DOHH2 (cell line): ENCODE data around the gene TOPBP1.

Experiments used
- CTCF ChIP-seq: fragments of 200-600 bp; sonication (generic); IDR thresholded peaks from one replicate; pipeline ENCODE4 v1.5.1; 2014; ENCODE audit warnings: antibody characterized with exemption, mild to moderate bottlenecking, low read depth, low read length; ENCODE audit not compliant: poor library complexity, severe bottlenecking
- EZH2phosphoT487 ChIP-seq: fragments of 200-600 bp; sonication (generic); IDR thresholded peaks from 2 replicates; pipeline ENCODE4 v1.6.1; 2017; ENCODE audit warnings: borderline replicate concordance, mild to moderate bottlenecking, antibody characterized with exemption, low read length, moderate library complexity, mixed read lengths

GRCh38 chr3:133578548-133579191, 83.1 kb downstream of the TOPBP1 start:
- TF ChIP-seq CTCF, result peak; percentile 77
- no peak for TF ChIP-seq EZH2phosphoT487
